K562 (cell line): ENCODE data around the gene NR4A2. TPM values are rescaled to one million over a fixed set of nuclear protein-coding genes. Genes with fewer than 3 reads are reported as not detected.
A peak's percentile ranks its signal among the peaks of the same experiment; 100 is the strongest.

ENCODE experiments used
- ELF1 ChIP-seq: fragments of 200-800 bp; sonication (Bioruptor generic); IDR thresholded peaks from 2 replicates; pipeline ENCODE4 v1.6.1; 2016; ENCODE audit warnings: missing genetic modification characterization, missing compliant biosample characterization
- ERF ChIP-seq: fragments of 450-650 bp; formaldehyde crosslinking; IDR thresholded peaks from 2 replicates; pipeline ENCODE4 v1.4.0; 2020; ENCODE audit warnings: mild to moderate bottlenecking, mixed read lengths
- ESRRB ChIP-seq: fragments of 250-450 bp; sonication (Bioruptor Pico); IDR thresholded peaks from 2 replicates; pipeline ENCODE4 v1.5.0; 2020; ENCODE audit warnings: mild to moderate bottlenecking, moderate library complexity, borderline replicate concordance
- HNRNPK ChIP-seq: fragments of 200-400 bp; formaldehyde crosslinking; IDR thresholded peaks from one replicate; pipeline ENCODE4 v1.6.1; 2018; ENCODE audit warnings: mild to moderate bottlenecking, low read depth, low read length; ENCODE audit not compliant: poor library complexity, severe bottlenecking
- KDM5B ChIP-seq: fragments of 200-600 bp; sonication (generic); IDR thresholded peaks from 2 replicates; pipeline ENCODE4 v1.6.1; 2012; ENCODE audit warnings: low read depth, mild to moderate bottlenecking, moderate library complexity, low read length, control low read depth, inconsistent platforms; ENCODE audit not compliant: insufficient replicate concordance
- KLF6 ChIP-seq: fragments of 250-450 bp; sonication (Bioruptor Pico); IDR thresholded peaks from 2 replicates; pipeline ENCODE4 v1.4.0; 2020; ENCODE audit warnings: mild to moderate bottlenecking, moderate library complexity, borderline replicate concordance
- SRSF3 ChIP-seq: fragments of 200-400 bp; formaldehyde crosslinking; IDR thresholded peaks from 2 replicates; pipeline ENCODE4 v1.6.1; 2016; ENCODE audit warnings: mild to moderate bottlenecking, low read length, moderate library complexity; ENCODE audit not compliant: insufficient read depth
- STAT5B ChIP-seq: fragments of 250-450 bp; sonication (Bioruptor Pico); IDR thresholded peaks from 2 replicates; pipeline ENCODE4 v1.8.0; 2021; ENCODE audit warnings: mild to moderate bottlenecking, inconsistent platforms
- polyA plus RNA-seq, 8 experiments: library from polyadenylated mRNA; depleted of rRNA in 4 of 8; stranded (reverse) in 5 of 8; unstranded in 3 of 8; fragments of >200 nt; fragmentation: Nextera tagmentation in 2 of 8; fragmentation: Illumina TruSeq in 1 of 8; extraction: Ambion mirVana in 2 of 8; extraction: Trizol in 1 of 8; gene quantifications; 2 replicates each; pipeline versions ENCODE4 v1.2.1 to v1.2.3, GENCODE V29; 2011 to 2014; ENCODE audit warnings: inconsistent platforms in 1 of 8, missing spikeins in 1 of 8
- total RNA-seq, 7 experiments: library from RNA; depleted of rRNA in 6 of 7; stranded (reverse); fragments of >200 nt in 6 of 7; fragmentation: Illumina TruSeq in 2 of 7; extraction: Trizol in 2 of 7; gene quantifications; 2 replicates each; pipeline versions ENCODE4 v1.2.1 to v1.2.3, GENCODE V29; 2011 to 2021; ENCODE audit warnings: low replicate concordance in 1 of 7
- TF ChIP-seq, protein P1 (sequence below): fragments of 250-450 bp; sonication (Bioruptor Pico); IDR thresholded peaks from 2 replicates; pipeline ENCODE4 v1.8.0; 2021; ENCODE audit warnings: moderate library complexity, mild to moderate bottlenecking, inconsistent platforms
- TF ChIP-seq, protein P2 (sequence below): fragments of 450-650 bp; IDR thresholded peaks from 2 replicates; pipeline ENCODE4 v1.6.1; 2016; ENCODE audit warnings: mild to moderate bottlenecking
- TF ChIP-seq, protein P3 (sequence below), 2 experiments: fragments of 450-650 bp in 1 of 2; IDR thresholded peaks; 2 replicates each; pipeline ENCODE4 v1.6.1; 2011 to 2017; ENCODE audit warnings: low read depth in 2 of 2, antibody characterized with exemption in 1 of 2, borderline replicate concordance in 1 of 2, low read length in 1 of 2, mild to moderate bottlenecking in 1 of 2, mixed read lengths in 1 of 2; ENCODE audit not compliant: control insufficient read depth in 1 of 2
- TF ChIP-seq, protein P4 (sequence below): sonication (generic); formaldehyde crosslinking; IDR thresholded peaks from 2 replicates; pipeline ENCODE4 v1.9.0; 2022; ENCODE audit warnings: mild to moderate bottlenecking, missing genetic modification reagents

Gene NR4A2
- total and polyA plus RNA-seq, 9 of the 15 experiments (the other 6 are each of a cell fraction or from before 2014, with no cell fraction given) = 0.94 to 5.1 (median 1.3) TPM

DNA sequence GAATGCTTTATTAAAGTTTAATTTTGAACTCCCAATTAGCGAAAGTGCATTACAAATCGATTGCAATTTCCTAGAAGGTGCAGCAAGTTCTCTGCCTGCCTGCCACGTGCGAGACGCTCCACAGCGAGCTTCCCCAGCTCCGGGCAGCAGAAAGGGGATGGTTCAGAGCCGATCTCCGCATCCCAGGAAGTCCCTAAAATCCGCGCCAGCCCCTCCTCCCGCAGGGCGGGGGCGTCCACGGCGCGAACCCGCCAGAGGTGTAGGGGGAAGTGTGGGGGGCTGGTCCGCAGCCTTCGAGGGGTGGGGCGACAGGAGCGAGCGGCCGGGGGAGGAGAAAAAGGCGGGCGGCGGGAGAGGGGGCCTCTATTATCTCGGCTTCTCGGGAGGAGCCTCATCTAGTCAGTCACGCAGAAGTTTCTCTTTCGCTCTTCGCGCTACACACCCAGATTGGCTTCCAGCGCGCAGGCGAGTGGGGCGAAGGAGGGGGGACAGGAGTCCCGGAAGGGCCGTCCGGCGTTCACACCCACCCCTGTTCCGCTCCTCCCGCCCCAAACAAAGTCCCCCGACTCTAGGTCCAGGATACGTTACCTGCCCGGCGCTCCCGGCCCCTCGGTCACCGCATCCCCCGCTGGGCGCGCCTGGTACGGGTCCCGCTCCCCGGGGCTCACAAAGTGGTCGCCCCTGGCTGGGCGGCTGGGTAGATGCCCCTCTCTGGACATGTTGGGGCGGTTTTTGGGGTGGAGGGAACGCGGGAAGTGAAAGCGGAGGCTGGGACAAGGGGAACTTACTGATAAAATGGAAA is 9.1 kb upstream of the NR4A2 start (continued):
- TF ChIP-seq, protein P1, sequence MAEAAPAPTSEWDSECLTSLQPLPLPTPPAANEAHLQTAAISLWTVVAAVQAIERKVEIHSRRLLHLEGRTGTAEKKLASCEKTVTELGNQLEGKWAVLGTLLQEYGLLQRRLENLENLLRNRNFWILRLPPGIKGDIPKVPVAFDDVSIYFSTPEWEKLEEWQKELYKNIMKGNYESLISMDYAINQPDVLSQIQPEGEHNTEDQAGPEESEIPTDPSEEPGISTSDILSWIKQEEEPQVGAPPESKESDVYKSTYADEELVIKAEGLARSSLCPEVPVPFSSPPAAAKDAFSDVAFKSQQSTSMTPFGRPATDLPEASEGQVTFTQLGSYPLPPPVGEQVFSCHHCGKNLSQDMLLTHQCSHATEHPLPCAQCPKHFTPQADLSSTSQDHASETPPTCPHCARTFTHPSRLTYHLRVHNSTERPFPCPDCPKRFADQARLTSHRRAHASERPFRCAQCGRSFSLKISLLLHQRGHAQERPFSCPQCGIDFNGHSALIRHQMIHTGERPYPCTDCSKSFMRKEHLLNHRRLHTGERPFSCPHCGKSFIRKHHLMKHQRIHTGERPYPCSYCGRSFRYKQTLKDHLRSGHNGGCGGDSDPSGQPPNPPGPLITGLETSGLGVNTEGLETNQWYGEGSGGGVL = no peak
- TF ChIP-seq, protein P2, sequence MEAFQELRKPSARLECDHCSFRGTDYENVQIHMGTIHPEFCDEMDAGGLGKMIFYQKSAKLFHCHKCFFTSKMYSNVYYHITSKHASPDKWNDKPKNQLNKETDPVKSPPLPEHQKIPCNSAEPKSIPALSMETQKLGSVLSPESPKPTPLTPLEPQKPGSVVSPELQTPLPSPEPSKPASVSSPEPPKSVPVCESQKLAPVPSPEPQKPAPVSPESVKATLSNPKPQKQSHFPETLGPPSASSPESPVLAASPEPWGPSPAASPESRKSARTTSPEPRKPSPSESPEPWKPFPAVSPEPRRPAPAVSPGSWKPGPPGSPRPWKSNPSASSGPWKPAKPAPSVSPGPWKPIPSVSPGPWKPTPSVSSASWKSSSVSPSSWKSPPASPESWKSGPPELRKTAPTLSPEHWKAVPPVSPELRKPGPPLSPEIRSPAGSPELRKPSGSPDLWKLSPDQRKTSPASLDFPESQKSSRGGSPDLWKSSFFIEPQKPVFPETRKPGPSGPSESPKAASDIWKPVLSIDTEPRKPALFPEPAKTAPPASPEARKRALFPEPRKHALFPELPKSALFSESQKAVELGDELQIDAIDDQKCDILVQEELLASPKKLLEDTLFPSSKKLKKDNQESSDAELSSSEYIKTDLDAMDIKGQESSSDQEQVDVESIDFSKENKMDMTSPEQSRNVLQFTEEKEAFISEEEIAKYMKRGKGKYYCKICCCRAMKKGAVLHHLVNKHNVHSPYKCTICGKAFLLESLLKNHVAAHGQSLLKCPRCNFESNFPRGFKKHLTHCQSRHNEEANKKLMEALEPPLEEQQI = no peak; the same call in 1 of the 2 replicates
- TF ChIP-seq, protein P3, sequence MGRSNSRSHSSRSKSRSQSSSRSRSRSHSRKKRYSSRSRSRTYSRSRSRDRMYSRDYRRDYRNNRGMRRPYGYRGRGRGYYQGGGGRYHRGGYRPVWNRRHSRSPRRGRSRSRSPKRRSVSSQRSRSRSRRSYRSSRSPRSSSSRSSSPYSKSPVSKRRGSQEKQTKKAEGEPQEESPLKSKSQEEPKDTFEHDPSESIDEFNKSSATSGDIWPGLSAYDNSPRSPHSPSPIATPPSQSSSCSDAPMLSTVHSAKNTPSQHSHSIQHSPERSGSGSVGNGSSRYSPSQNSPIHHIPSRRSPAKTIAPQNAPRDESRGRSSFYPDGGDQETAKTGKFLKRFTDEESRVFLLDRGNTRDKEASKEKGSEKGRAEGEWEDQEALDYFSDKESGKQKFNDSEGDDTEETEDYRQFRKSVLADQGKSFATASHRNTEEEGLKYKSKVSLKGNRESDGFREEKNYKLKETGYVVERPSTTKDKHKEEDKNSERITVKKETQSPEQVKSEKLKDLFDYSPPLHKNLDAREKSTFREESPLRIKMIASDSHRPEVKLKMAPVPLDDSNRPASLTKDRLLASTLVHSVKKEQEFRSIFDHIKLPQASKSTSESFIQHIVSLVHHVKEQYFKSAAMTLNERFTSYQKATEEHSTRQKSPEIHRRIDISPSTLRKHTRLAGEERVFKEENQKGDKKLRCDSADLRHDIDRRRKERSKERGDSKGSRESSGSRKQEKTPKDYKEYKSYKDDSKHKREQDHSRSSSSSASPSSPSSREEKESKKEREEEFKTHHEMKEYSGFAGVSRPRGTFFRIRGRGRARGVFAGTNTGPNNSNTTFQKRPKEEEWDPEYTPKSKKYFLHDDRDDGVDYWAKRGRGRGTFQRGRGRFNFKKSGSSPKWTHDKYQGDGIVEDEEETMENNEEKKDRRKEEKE (IDR thresholded peaks at IDR 0.05; ENCODE audit: borderline replicate concordance in 1 of 2, control insufficient read depth in 1 of 2, low read depth in 2 of 2, low read length in 1 of 2) = no peak
- peak; percentile 40 for TF ChIP-seq KDM5B
- TF ChIP-seq KLF6 (CRISPR knock-in tag) = 0 out of 2 replicates have a peak, but pooled peaks have one; percentile 11
- TF ChIP-seq ERF (CRISPR knock-in tag) = peak; percentile 32; the same call in 1 of the 2 replicates
- no peak for TF ChIP-seq STAT5B (CRISPR knock-in tag)
- no peak for TF ChIP-seq SRSF3
- TF ChIP-seq, protein P4, sequence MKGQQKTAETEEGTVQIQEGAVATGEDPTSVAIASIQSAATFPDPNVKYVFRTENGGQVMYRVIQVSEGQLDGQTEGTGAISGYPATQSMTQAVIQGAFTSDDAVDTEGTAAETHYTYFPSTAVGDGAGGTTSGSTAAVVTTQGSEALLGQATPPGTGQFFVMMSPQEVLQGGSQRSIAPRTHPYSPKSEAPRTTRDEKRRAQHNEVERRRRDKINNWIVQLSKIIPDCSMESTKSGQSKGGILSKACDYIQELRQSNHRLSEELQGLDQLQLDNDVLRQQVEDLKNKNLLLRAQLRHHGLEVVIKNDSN (CRISPR knock-in tag) = no peak
- TF ChIP-seq ELF1 (tag) = peak; percentile 67
- TF ChIP-seq ESRRB (CRISPR knock-in tag) = no peak
- peak; percentile 12 for TF ChIP-seq HNRNPK
